ENCODE results near the gene SUPT3H. TPM values are rescaled to one million over a fixed set of nuclear protein-coding genes. Genes with fewer than 3 reads are reported as not detected.

Gene SUPT3H
- total and polyA plus RNA-seq, 9 donors = 10.3 to 23.1 (median 16.2) TPM

DNA sequence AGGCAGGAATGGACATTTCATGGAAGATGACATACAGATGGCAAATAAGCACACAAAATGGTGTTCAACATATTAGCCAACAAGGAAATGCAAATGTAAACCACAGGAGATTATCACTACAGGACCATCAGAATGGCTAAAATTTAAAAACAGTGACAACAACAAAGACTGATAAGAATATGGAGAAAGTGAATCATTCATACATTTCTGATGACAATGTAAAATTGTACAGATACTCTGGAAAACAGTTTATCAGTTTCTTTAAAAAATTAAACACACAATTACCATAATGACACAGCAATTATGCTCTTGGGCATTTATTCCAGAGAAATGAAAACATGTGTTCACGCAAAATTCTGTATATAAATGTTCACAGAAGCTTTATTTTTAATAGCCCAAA lies 155.4 kb downstream of the SUPT3H start:
- Histone ChIP-seq H3K9me3 (no peaks in the 10 kb centered on the region), H3K36me3 (no peaks in the 10 kb centered on the region), H3K27ac (no peak overlapping the region), H3K27me3 (no peaks in the 10 kb centered on the region), H3K4me3 (no peak overlapping the region), H3K4me1 (ENCODE audit: insufficient read depth) (no peaks in the 10 kb centered on the region)
- 93 to 98% (median 96%) methylated on average over 1 of the region's 1 CpG for WGBS, 3 donors
- no peak for DNase-seq
- TF ChIP-seq, protein P1, sequence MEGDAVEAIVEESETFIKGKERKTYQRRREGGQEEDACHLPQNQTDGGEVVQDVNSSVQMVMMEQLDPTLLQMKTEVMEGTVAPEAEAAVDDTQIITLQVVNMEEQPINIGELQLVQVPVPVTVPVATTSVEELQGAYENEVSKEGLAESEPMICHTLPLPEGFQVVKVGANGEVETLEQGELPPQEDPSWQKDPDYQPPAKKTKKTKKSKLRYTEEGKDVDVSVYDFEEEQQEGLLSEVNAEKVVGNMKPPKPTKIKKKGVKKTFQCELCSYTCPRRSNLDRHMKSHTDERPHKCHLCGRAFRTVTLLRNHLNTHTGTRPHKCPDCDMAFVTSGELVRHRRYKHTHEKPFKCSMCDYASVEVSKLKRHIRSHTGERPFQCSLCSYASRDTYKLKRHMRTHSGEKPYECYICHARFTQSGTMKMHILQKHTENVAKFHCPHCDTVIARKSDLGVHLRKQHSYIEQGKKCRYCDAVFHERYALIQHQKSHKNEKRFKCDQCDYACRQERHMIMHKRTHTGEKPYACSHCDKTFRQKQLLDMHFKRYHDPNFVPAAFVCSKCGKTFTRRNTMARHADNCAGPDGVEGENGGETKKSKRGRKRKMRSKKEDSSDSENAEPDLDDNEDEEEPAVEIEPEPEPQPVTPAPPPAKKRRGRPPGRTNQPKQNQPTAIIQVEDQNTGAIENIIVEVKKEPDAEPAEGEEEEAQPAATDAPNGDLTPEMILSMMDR (IDR thresholded peaks at IDR 0.05) = no peak
- TF ChIP-seq EP300 (IDR thresholded peaks at IDR 0.05) = no peak
- TF ChIP-seq POLR2A (IDR thresholded peaks at IDR 0.05) = no peak
- intact Hi-C loops (cut with DNase I) = no loop called here

DNA sequence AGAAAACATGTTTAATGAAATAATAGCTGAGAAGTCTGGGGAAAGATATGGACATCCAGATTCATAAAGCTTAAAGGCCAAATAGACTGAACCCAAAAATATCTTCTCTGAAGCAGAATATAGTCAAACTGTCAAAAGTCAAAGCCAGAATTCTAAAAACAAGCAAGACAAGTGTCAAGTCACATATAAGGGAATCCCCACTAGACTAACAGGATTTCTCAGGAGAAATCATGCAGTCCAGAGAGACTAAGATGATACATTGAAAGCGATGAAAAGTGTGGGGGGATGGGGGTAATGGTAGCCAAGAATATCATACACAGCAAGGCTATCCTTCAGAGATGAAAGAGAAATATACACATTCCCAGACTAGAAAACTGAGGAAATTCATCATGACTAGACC lies 162.0 kb downstream of the SUPT3H start:
- H3K36me3 ChIP-seq = no peaks in the 10 kb centered on the region
- H3K27ac ChIP-seq = no peak overlapping the region
- WGBS, 3 donors = 95 to 100% (median 98%) methylated on average over 1 of the region's 1 CpG
- DNase-seq = no peak
- intact Hi-C loops (cut with DNase I) = no loop called here
- H3K4me1 ChIP-seq (ENCODE audit: insufficient read depth) = no peaks in the 10 kb centered on the region
- H3K27me3 ChIP-seq = no peaks in the 10 kb centered on the region
- TF ChIP-seq EP300 (IDR thresholded peaks at IDR 0.05) (no peak), POLR2A (IDR thresholded peaks at IDR 0.05) (no peak)
- TF ChIP-seq, protein P1 (IDR thresholded peaks at IDR 0.05) = no peak
- H3K9me3 ChIP-seq = no peaks in the 10 kb centered on the region
- H3K4me3 ChIP-seq = no peak overlapping the region

DNA sequence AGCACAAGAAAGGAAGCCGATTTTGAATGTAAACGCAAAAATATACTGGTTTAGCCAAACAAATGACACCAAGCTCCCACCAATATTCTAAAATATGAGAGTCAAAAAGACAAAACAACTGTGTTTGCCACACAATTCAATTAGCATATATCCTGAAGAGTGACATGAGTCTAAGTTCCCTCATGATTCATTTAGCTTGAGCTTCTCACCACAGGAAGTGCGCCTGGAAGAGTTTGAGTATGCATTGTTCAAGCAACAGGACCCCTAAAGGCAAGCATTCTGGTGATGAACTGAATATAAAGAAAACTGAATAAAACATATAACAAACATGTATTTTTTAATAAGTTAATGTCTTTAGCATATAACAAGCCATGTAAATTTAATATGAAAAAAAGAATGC lies 164.8 kb downstream of the SUPT3H start:
- intact Hi-C loops (cut with DNase I) = no loop called here
- TF ChIP-seq, protein P1 (IDR thresholded peaks at IDR 0.05) = no peak
- TF ChIP-seq POLR2A (IDR thresholded peaks at IDR 0.05) = no peak
- no peak for TF ChIP-seq EP300 (IDR thresholded peaks at IDR 0.05)
- Histone ChIP-seq H3K27ac (no peak overlapping the region), H3K36me3 (no peaks in the 10 kb centered on the region), H3K9me3 (no peaks in the 10 kb centered on the region), H3K4me1 (ENCODE audit: insufficient read depth) (no peaks in the 10 kb centered on the region), H3K27me3 (no peaks in the 10 kb centered on the region), H3K4me3 (no peak overlapping the region)
- DNase-seq = no peak
- 62 to 67% (median 63%) methylated on average over 3 of the region's 3 CpGs for WGBS, 3 donors

DNA sequence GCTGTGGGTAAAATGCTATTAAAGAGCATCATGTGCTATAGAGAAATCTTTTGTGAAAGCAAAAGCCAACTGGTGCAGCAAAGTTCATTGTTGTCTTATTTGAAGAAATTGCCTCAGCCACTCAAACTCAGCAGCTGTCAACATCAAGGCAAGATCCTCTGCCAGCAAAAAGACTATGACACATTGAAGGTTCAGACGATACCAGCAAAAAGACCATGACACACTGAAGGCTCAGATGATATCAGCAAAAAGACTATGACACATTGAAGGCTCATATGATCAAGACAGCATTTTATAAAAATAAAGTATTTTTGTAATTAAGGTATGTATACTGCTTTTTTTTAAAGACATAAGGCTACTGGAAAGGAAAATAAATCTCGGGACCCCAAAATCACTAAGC lies 168.0 kb downstream of the SUPT3H start:
- DNase-seq = no peak
- Histone ChIP-seq H3K4me3 (no peak overlapping the region), H3K4me1 (ENCODE audit: insufficient read depth) (no peaks in the 10 kb centered on the region), H3K27ac (no peak overlapping the region), H3K36me3 (no peaks in the 10 kb centered on the region), H3K9me3 (no peaks in the 10 kb centered on the region), H3K27me3 (no peaks in the 10 kb centered on the region)
- intact Hi-C loops (cut with DNase I) = no loop called here
- TF ChIP-seq, protein P1 (IDR thresholded peaks at IDR 0.05) = no peak
- TF ChIP-seq EP300 (IDR thresholded peaks at IDR 0.05) (no peak), POLR2A (IDR thresholded peaks at IDR 0.05) (no peak)
- WGBS, 3 donors = 93 to 96% (median 96%) methylated on average over 2 of the region's 2 CpGs

Measured in ovary (tissue), 9 donors.